ENCODE results near the gene TRUB2.

DNA sequence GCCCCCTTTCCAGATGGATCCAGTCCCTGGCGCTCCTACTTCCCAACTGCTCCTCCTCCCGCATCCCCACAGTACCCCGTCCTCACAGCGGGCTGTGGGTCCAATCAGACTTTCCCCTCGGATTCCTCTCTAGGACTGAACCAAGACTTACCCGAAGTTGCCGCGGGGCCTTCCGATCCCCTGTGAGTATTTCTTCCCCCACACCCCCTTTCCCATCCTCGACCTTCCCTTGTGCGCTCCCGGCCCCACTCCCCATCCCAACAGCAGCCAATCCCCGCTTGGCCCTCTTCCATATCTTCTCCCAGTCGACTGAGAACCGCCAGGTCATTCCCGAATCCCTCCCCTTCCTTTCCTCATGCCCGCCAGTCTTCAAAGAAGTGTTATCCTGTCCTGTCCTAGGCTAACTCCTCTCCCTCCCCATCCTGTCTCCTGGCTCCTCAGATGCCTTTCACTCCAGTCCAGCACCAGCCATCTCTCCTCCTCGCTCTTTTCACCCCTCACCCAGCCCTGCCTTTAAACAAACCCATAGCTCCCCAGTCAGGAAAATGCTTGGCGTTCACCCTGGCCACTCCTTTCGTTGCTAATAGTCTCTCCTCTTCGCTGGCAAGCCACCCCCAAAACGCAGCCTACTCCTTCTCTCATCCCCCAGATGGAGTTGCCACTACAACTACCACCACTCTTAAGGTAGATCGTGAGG is 45.5 kb downstream of the TRUB2 start:
- TF ChIP-seq, protein P1, sequence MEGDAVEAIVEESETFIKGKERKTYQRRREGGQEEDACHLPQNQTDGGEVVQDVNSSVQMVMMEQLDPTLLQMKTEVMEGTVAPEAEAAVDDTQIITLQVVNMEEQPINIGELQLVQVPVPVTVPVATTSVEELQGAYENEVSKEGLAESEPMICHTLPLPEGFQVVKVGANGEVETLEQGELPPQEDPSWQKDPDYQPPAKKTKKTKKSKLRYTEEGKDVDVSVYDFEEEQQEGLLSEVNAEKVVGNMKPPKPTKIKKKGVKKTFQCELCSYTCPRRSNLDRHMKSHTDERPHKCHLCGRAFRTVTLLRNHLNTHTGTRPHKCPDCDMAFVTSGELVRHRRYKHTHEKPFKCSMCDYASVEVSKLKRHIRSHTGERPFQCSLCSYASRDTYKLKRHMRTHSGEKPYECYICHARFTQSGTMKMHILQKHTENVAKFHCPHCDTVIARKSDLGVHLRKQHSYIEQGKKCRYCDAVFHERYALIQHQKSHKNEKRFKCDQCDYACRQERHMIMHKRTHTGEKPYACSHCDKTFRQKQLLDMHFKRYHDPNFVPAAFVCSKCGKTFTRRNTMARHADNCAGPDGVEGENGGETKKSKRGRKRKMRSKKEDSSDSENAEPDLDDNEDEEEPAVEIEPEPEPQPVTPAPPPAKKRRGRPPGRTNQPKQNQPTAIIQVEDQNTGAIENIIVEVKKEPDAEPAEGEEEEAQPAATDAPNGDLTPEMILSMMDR (IDR thresholded peaks at IDR 0.05), result no peak
- TF ChIP-seq POLR2A (IDR thresholded peaks at IDR 0.05), result no peak
- TF ChIP-seq EP300 (IDR thresholded peaks at IDR 0.05), result no peak
